Activated CD4-positive, alpha-beta T cell treated with anti-CD3 and anti-CD28 coated beads for 1 hour (primary cell): ENCODE results near the gene SUPT5H.
A peak's percentile ranks its signal among the peaks of the same experiment; 100 is the strongest.
"Not testable (repeated sequence)": the region's sequence is repeated elsewhere in the genome, so short reads cannot be mapped to it uniquely, and the experiment has no call there.

Experiments used
- DNase-seq: peaks from one replicate; pipeline ENCODE4 v3.0.0-alpha.2; 2020

The SUPT5H gene

DNA sequence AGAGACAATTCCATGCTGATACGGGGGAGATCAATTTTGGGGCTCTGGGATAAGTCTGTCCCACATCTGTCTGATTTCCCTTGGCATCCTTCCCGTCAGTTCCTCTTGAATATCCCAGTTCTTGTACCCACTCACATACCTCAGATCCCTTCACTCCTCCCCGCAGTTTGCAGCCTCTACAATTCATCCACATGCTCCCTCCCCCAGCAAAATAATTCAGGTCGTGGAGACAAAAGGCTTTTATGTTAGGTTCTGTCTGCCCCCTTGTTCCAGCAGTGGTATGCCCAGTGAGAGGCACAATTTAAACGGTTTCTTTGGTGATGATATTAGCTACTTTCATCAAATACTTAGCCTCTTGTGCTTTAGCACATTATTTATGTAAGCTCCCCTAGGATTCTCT is 19.2 kb upstream of the SUPT5H start:
- no peak for DNase-seq

DNA sequence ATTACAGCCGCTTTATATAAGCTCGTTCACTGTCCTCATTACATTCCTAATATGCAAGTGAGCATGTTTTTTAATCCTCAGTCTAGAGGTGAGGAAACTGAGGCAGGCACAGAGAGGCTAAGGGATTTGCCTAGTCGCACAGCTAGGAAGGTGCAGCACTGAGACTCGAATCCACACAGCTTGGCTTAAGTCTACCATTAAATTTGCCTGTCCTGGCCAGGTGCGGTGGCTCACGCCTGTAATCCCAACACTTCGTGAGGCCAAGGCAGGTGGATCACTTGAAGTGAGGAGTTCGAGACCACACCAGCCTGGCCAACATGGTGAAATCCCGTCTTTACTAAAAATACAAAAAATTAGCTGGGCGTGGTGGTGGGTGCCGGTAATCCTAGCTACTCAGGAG is 17.7 kb upstream of the SUPT5H start:
- DNase-seq = no peak

DNA sequence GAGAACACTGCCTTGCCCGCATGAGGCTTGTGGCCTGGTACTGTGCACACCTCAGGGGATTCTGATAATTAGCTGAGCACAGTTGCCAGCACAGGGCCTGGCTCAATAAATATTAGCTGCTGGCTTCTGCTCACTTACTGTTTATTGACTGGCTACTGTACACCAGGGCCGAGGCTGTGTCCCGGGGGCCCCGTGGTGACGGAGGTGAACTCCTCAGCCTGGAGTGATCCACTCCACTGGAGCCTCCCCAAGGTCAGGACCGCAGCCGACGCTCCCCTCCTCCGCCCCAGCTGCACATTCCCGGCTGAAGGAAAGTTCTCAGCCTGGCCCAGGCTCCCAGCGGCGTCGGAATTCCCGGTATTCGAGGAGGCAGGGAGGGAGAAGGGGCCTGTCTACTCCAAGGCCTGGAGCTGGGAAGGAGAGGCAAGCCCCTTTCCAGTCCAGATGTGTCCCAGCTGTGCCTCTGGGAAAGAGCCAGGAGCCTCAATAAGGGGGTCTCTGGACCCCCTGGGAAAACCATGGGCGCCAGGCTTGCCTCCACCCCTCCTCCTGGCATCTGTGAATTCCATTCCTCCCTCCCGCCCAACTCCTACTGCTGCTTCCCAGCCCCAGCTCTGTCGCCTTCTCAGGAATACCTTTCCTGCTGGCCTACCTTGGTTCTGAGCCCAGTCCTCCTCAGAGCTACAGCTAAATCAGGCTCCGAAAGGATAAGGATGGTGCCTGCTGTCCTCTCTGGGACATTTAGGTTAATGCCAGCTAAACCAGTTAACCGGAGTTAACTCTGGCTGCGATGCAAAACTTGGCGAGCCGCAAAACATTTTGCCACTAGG is 16.9 kb upstream of the SUPT5H start:
- DNase-seq = no peak

DNA sequence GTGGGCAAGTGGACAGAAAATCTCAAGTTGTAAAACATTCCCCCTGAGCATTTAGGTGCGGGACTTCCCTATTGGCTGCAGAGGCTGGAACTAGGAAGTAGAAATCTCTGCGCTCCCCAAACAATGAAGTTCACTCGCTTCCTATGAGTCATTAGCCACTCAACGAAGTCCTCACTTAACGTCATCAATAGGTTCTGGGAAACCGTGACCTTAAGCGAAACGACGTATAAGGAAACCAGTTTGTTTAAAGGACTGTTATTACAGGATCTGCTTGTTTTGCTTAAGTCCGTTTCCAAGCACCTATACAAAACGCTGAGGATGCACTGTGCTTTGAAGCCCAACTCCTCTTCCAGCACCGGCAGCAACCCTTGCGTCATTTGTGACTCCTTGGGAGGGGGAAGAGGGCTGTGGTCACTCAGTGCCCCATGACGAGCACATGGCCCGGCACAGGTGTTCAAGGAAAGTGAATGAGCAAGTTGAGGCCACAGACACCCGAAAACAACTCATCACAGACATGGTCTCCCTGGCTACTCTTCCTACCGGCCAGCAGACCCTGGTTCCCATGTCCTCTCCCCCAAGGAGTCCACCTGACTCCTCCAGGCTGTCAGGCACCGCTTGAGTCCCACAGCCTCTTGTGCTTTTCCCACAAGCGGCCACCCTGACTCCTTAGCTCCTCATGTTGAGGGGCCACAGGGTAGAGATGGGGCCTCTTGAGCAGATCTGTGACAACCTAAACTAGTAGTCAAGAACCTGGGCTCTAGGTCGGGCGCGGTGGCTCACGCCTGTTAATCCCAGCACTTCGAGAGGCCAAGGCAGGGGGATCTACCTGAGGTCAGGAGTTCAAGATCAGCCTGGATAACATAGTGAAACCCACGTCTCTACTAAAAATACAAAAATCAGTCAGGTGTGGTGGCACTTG is 14.4 kb upstream of the SUPT5H start:
- DNase-seq = no peak

DNA sequence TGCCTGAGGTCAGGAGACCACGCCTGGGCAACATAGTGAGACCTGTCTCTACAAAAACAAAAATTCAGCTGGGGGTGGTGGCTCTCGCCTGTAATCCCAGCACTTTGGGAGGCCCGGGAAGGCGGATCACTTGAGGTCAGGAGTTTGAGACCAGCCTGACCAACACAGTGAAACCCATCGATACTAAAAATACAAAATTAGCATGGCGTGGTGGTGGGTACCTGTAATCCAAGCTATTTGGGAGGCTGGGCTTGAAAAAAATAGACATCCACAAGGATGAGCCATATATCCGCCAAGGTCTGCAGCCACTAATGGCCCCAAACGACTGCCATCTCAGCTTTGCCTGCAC is 12.7 kb upstream of the SUPT5H start:
- DNase-seq = no peak

DNA sequence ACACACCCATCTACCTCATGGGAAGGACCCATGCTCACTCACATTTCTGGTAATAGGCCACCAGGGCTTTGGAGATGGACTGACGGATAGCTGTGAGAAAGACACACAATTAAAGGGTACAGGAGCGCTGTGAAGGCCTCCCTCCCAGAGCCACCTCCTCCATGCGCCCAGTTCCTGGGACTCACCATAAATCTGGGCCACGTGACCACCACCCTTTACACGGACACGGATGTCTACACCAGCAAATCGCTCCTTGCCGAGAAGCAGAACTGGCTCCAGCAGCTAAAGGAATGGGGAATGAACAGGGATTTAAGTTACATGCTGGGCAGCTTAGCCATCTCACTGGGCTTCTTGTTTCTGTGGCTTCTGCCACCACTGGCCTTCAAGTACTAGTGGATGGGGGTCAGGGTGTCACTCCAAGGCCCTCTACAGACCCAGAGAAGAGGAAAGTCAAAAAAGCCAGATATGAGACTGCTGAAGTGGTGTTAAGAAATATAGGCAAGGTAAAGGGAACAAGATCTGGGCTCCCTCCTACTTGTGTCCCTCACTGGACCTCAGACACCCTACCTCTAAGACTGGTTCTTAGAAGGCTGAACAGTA is 11.8 kb upstream of the SUPT5H start:
- DNase-seq = no peak

DNA sequence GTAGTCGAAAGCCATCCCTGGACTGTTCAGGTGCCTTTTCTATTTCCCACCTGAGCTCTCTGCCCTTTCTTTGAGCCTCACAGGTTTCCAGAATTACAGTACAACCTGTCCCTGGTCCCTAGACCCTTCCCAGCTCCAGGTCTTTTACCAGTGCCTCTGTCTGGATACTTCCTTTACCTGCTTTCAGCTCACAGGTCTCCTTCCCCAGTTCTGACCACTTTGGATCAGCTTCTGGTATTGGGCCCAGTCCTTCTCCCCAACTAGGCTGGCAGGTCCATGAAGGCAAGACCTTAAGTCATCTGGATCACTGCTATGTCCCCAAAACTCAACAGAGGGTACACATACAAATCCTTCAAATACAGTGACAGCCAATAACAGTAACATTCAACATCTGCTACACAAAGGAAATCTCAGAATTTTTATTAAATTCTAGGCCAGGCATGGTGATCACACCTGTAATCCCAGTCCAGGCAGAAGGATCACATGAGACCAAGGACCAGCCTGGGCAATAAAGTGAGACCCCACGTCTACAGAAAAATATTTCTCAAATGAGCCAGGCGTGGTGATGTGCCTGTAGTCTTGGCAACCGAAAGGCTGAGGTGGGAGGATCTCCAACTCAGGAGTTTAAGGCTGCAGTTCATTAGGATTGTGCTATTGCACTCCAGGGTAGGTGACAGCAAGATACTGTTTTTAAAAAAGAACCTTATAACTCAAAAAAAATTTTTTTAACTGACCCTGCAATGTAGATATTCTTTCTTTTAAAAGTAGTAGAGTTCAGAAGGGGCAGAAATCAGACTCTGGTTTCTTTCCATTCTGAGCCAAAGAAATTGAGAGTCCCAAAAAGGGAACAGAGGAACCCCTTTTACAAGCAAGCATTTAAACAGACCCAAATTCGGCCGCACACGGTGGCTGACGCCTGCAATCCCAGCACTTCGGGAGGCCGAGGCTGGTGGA is 11.0 kb upstream of the SUPT5H start:
- no peak for DNase-seq

DNA sequence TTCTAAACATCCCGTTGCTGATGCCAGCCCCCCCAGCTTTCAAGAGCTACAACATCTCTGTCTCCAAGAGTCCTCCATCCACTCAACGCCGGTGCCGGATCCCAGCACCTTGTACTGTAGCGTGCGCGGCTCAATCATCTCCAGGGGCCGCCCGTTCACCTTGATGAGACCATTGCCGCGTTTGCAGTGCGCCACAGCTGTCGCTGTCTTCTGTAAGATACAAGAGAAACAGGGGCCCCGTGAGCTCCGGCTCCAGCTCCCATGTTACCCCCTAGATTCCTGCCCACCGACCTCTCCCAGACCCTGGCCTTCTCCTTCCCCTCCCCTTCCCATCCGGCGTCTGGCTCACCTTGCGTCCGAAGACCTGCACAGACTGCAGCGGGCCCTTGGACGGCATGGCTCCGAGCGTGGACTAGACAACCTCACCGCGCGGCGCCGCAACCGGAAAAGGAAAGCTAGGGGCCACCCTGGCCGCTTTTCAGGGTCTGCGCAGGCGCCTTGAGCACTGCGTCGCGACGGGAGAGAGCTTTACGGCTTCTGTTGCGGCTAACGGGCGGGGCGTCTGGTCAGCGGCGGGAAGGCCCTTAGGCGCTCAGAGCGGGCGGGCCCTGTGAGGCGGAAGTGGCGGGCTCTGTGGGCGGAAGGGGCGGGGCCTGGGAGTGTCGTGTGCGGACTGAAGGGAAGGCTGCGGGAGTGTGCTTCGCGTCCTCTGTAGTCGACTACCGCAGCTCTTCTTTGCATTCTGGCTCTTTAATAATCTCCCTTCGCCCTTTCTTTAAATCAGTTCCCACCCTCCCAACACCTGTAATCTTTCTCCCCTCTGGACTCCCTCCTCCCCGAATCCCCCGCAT is 9.7 kb upstream of the SUPT5H start, which contains the start of gene RPS16:
RPS16 (minus strand) TSS at position 451 of the 851 bp plus-strand sequence; CDS start at position 397, 54 bp downstream.
- DNase-seq = peak; percentile 99

DNA sequence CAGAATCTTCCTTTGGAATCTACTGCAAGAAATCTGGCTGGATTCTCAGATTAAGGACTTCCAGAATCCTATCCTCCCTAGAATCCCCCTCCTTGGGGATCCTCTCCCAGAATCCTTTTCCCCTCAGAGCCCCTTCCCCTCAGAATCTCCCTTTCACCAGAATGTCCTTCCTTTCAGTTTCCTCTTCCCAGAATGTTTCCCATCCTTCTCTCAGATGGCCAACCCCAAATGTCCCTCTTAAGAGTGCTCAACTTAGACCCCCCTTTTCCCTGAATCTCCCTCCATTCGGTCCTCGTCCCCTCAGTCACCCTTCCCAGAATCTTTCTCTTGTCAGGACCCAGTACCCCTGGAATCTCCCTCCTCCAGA is 9.0 kb upstream of the SUPT5H start:
- DNase-seq = no peak

DNA sequence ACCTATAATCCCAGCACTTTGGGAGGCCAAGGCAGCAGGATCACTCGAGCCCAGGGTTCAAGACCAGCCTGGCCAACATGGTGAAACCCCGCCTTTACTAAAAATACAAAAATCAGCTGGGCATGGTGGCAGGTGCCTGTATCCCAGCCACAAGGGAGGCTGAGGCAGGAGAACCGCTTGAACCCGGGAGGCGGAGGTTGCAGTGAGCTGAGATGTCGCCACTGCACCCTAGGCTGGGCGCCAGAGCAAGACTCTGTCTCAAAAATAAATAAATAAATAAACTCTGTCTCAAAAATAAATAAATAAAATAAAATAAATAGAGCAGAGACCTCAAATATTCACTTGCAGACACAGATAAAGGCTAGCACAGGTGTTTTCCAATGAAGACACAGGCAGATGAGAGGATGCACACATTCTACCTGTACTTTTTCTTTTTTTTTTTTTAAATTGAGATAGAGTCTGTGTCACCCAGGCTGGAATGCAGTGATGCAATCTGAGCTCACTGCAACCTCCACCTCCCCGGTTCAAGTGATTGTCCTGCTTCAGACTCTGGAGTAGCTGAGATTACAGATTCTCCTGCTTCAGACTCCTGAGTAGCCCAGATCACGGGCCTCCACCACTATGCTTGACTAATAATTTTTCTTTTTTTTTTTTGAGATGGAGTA is 7.0 kb upstream of the SUPT5H start:
- no peak for DNase-seq

DNA sequence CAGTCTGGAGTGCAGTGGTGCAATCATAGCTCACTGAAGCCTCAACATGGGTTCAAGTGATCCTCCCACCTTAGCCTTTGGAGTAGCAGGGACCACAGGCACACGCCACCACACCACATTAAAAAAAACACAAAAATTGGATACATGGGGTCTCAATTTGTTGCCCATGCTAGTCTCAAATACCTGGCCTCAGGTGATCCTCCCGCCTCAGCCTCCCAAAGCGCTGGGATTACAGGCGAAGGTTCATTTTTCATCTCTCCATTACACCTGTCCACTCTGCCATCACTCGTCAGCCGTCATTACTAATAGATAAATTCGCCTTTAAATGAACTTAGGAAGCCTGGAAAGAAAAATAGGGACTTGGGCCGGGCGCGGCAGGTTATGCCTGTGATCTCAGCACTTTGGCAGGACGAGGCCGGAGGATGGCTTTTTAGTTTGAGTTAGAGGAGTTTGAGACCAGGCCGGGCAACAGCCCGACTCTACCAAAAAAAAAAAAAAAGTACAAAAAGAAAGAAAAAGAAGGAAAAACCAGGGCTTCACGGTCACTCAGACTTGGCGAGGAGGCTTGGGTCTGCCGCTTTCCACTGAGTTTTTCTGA is 685 bp upstream of the SUPT5H start:
- DNase-seq = no peak

DNA sequence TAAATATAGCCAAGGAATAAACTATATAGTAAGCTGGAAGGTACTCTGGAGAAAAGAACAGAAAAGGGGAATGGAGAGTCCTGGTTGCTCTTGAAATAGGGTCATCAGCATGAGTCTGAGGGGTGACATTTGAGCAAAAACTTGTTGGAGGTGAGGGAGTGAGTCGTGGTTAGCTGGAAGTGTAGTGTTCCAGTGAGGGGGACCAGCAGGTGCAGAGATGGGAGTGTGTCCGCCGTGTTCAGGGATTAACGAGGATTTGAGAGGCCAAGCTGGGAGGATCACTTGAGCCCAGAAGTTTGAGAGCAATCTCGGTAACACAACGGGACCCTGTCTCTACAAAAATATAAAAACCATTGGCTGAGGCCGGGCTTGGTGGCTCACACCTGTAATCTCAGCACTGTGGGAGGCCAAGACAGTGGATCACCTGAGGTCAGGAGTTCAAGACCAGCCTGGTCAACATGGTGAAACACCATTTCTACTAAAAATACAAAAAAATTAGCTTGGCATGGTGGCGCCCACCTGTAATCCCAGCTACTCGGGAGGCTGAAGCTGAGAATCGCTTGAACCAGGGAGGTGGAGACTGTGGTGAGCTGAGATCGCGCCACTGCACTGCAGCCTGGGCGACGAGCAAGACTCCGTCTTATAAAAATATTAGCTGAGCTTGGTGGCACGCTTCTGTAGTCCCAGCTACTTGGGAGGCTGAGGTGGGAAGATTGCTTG is 1.1 kb downstream of the SUPT5H start:
- no peak for DNase-seq

DNA sequence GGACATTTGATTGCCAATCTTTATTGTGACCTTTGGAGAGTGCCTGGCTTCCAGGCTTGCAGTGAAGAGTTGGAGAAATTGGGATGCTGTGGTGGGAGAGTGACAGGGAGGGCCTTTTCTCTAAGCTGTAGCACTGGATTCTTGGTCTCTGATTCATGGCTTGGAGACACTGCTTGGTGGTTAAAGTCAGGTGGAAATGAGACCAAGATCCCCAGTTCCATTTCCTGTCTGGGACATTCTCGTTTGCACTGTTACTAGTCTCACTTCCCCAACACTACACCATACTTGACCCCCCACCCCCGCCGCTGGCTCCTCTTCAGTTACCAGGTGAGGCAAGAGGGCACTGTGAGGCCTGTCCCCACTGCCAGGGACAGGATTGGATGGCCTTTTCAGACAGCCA is 2.9 kb downstream of the SUPT5H start:
- DNase-seq = no peak

DNA sequence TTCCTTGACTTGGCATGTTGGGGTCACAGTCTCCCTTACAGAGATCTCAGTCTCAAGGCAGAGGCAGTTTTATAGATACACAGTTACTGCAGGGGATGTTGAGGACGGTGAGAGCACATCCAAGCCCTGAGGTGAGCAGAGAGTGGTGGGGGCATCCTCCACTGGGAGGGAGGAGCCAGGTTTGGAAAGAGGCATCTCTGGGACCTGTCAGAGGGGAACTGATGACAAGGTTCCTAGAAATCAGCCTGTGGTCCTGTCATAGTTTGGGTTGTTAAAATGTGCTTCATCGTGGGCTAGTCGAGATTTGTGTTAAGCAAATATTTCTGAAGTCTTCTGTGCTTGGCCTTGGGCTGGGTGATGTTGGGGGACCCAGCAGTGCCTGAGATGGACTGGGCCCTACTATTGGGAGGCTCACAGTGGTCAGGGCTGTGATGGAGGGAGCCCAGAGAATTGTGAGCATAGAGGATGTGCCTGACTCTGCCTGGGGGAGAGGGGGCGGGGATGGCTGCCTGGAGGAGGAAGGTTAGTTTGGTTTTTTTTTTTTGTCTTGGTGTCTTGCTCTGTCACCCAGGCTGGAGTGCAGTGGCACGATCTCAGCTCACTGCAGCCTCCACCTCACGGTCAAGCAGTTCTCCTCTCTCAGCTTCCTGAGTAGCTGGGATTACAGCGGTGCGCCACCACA is 3.9 kb downstream of the SUPT5H start:
- DNase-seq = no peak

DNA sequence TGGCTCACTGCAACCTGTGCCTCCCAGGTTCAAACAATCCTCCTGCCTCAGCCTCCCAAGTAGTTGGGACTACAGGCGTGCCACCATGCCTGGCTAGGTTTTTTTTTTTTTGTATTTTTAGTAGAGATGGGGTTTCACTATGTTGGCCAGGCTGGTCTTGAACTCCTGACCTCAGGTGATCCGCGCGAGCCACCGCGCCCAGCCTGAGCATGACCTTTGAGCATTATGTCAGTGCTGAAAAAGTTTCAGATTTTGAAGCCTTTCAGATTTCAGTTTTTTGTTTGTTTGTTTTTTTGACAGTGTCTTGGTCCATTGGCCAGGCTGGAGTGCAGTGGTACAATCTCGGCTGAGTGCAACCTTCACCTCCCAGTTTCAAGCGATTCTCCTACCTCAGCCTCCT is 5.9 kb downstream of the SUPT5H start:
- not testable (repeated sequence) for DNase-seq

DNA sequence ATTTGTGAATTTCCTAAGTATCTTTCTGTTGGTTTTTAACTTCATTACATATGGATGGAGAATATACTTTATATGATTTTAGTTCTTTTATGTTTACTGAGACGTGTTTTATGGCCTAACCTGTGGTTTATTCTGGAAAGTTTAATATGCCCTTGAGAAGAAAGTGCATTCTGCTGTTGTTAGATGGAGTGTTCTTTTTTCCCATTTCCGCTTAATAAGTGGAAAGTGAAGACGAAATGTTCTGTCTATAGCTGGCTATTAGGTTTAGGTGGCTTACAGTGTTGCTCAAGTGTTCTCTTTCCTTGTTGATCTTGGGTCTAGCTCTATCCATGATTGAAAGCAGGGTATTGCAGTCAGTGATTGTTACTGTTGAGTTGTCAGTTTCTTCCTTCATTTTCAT is 18.0 kb downstream of the SUPT5H start:
- no peak for DNase-seq

DNA sequence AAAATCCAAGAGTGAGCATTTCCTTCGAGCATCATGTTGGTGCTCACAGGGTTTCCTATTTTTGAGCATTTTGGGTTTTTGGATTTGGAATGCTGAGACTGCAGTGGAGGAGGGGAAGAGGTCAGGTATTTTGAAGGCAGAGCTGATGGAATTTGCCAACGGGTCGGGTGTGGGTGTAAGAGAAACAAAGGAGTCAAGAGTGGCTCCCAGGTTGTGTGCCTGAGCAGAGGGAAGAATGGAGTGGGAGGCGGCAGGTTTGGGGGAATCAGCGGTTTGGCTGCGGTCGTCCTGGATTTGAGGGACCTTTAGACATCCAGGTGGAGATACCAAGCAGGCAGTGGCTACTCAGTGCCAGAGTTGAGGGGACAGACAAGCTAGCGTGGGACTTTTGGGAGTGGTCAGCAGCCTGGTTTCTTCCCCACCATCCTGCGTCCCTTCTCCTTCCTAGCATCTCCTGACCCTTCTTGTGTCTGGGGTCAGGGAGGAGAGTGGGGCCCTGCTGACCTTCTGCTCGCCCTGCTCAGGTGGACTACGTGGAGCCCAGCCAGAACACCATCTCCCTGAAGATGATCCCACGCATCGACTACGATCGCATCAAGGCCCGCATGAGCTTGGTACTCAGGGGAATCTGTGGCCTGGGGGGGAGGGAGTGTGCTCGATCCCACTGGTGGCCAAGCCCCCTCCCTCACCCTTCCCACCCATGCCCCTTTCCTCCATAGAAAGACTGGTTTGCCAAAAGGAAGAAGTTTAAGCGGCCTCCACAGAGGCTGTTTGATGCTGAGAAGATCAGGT is 20.8 kb downstream of the SUPT5H start:
- no peak for DNase-seq

DNA sequence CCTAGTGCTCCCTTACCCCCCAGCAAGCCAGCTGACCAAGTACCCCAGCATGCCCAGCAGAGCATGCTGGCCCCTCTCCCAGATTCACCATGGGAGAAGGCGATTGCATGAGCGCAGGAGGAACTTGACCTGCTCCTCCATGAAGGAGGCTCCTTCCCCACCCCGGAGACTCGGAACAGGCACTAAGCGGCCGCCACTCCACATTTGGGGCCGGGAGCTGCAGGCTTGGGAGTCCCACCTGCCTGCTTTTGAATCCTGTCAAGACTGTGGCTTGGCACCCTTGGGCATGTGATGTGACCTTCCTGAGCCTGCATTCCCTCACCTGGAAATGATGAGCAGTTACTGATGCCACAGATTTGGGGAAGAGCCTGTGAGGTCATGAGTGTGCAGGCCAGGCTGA is 22.6 kb downstream of the SUPT5H start:
- DNase-seq = no peak
